NCI-H1694 (cell line): ENCODE data around the gene TRRAP.

Source experiments
- DNase-seq: peaks from one replicate; lab custom pipeline; 2025; lab: John Stamatoyannopoulos, UW

The TRRAP gene

DNA sequence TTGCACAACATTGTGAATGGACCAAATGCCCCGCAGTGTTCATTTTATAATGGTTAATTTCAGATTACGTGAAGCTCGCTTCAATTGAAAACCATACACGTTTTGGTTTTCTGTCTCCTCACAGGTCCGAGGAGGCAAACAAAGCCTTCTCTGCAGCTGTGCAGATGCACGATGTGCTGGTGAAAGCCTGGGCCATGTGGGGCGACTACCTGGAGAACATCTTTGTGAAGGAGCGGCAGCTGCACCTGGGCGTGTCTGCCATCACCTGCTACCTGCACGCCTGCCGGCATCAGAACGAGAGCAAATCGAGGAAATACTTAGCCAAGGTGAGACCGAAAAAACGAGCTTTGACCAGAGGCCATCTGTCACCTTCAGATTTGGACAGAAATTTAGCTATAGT, 110.3 kb downstream of the TRRAP start:
- DNase-seq = no peak

DNA sequence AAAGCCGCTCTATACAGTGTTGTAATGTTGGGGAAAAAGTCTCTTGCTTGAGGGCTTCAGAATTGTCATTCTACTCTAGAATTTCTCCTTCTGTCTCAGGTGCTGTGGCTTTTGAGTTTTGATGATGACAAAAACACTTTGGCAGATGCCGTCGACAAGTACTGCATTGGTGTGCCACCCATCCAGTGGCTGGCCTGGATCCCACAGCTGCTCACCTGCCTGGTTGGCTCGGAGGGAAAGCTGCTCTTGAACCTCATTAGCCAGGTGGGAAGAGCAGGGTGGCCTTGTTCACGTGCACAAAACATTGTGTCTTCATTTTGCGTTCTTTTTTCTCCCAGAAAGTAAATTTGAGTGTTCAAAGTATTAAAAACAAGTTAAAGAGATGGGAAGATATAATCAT, 112.0 kb downstream of the TRRAP start:
- DNase-seq = no peak

DNA sequence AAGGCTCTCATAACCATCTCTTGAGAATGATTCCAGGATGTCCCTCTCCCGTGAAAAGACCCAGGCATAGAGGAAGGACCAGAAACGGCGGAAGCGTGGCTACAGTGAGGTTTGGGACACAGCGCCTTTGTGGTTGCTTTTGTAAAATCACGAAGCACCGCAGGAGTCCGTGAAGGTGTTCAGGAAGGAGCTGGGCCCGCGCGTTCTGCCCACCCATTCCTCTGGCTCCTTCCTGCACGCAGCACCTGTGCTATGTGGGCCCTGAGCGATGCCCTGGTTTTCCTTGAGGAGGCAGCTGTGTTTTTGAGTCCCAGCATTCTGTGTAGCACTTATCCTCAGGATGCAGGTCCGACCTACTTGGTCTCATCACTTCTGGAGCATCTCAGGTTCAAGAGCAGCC, 112.8 kb downstream of the TRRAP start:
- no peak for DNase-seq

DNA sequence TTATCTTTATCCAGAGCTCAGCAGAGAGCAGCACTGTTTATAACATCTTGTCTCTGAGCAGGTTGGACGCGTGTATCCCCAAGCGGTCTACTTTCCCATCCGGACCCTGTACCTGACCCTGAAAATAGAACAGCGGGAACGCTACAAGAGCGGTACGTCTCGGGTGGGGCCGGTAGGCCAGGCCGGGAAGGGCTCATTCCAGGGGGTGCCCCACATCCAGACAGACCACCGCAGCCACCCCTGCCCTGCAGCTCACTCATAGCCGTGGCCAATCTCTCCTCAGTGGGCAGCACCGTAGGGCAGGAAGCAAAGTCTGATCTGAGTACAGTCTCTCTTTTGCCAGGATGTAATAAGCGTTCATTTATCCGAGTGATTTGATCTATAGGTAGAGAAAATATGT, 113.7 kb downstream of the TRRAP start:
- DNase-seq = no peak

DNA sequence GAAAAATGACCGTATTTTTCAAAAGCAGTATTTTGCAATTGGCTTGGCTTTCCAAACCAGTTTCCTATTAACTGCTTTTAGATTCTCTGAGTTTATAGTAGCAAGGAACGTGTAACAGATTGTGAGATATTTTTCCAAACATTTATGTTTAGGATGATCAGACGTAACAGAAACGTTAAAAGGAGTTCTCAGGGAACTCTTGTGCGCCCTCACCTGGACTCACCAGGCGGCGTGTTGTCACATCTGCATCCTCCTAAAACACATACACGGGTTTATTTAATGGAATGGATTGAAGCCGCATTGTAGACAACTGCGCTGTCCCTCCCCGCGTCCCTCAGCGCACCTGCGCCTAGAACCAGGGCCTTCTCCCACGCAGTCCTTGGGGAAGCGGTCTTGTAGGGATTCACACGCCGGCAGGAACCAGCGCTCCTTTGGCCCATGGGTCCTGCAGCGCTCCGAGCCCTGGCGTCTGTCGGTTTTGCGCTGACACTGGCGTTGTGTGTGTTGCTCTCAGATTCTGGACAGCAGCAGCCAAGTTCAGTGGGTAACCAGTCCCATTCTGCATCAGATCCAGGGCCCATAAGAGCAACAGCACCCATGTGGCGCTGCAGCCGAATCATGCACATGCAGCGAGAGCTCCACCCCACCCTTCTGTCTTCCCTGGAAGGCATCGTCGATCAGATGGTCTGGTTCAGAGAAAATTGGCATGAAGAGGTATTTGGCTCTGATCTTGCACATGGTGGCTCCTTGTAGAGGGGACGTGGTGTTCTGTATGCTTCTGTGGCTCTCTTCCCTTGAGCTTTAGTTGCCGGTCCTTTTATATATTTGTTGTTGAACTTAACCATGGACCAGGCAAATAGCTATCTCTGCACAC, 114.9 kb downstream of the TRRAP start:
- no peak for DNase-seq

DNA sequence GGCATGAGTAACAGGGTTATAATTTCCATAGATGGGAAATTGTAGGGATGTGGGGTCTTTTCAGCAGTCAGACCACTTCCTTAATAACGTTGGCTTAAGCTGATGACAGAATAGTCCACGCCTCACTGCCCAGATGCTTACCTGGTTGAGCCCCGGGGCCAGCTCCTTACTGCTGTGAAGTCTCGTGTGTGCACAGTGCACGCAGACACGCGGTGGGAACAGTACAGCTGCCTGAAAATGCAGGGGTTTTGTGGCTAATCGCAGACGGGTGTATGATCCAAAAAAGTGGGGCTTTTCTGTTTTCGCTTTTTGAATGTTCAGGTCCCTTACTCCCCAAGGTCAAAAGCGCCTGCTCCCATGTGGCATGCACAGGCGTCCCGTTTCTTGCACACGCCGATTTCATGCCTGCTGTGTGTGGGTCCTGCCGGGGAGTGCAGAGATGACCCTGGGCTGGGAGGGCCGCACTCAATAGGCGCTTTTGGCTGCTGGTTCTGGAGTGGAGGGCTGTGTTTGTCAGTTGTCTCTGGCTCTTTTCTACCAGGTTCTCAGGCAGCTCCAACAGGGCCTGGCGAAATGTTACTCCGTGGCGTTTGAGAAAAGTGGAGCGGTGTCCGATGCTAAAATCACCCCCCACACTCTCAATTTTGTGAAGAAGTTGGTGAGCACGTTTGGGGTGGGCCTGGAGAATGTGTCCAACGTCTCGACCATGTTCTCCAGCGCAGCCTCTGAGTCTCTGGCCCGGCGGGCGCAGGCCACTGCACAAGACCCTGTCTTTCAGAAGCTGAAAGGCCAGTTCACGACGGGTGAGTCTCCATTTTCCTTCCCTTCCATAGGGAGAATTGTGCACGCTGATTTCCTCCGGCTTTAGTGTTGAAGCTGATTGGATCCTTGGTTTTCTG, 116.0 kb downstream of the TRRAP start:
- no peak for DNase-seq

DNA sequence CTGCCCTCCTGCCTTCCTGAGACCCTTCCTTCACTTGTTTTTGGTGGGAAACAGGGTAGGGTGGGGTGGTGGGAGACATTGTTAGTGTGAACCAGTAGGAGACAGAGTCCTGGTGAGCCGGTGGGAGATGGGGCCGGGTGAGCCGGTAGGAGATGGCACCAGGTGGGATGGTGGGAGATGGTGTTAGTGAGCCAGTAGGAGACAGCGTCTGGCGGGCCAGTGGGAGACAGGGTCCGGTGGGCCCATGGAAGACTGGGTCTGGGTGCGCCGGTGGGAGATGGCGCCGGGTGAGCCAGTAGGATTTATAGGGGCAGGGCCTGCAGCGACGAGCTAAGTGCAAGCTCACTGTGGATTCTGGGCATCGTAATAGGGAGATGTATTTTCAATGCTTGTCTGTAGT, 116.8 kb downstream of the TRRAP start:
- DNase-seq = no peak

DNA sequence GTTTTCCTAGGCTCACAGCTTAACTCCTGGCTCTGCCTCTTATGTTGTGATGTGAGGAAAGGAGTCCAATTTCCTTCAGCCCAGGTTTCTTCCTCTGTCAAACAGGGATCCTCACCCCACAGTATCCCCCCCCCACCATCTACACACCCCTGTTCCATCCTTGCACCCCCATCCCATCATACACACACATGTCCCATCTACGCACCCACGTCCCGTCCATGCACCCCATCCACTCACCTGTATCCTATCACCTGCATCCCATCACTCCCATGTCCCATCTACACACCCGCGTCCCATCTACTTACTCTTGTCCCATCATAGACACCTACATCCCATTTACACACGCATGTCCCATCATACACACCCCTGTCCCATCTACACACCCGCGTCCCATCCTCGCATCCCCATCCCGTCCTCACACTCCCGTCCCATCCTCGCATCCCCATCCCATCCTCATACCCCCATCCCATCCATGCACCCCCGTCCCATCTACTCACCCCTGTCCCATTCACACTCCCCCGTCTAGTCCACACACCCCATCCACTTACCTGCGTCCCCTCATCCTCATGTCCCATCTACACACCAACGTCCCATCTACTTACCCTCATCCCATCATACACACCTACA, 117.3 kb downstream of the TRRAP start:
- DNase-seq = no peak

DNA sequence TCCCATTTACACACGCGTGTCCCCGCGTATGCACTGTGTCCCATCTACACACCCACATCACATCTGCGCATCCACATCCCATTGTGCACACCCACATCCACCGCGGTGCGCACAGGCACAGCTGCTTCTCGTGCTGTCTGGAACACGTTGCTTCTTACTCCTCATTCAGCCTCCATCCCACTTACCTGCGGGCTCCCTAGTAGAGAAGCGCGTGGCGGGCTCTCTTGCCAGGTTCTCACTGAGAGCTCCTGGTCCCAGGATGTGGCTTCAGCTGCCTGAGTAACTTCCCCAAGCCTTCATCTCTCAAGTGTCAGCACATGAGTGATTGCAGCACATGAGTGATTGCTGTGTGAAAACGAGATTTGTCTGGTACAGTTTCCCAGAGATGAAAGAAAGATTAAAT, 117.8 kb downstream of the TRRAP start:
- DNase-seq = no peak

DNA sequence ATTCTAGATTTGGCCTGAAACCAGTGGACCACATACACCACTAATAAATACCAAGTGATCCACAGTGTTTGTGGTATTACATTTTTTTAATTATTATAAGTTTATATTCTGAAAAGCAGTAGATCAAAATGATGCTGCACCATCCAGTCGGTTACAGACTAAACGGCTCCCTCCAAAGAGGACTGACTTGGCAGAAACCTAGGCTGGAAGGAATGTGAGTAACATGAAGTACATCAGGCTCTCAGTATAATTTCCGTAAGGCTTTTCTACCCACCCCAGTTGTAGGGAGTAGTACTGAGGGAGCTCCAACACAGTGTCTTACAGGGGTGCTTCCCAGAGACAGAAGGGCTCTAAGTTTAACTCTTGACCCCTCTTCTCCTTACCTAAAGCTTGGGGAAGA, 119.5 kb downstream of the TRRAP start:
- DNase-seq = no peak

DNA sequence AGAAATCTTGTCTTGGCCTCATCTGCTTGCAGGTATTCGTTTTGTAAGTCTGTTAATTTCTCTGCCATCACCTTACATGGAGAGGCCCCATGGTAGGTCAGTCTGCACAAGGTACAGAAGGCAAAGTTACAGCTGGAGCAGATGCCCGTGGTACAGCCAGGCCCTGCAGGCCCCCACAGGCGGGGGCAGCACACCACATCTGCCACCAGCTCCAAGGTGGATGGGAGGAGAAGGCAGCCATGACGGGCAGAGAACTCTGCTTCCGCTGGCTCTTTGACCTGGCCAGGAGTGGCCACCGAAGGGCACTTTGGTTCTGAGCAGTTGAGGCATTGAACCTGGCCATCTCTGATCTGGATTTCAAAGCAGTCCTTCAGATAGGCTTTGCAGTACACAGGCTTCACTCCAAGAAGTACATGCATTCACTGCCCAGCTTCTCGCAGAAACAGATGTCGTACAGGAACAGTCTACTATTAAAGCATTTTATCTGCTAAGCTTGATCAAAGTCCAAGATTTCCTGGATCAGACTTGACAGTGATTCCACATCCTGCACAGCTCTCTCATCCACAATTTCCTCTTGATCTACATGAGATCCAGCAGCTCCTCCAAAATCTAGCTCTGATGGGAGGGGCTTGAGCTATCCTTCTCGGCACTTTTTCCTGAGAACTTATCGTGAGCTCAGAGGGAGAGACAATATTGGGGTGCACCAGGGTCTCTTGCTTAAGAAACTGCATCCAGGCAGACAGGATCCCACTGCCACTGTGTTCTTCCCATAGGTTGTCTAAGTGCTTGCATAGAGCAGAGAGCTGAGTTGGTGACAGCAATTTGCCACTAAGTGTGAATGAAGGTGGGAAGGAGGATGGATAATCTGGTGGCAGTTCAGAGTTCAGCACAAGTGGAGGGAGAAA, 120.7 kb downstream of the TRRAP start:
- no peak for DNase-seq

DNA sequence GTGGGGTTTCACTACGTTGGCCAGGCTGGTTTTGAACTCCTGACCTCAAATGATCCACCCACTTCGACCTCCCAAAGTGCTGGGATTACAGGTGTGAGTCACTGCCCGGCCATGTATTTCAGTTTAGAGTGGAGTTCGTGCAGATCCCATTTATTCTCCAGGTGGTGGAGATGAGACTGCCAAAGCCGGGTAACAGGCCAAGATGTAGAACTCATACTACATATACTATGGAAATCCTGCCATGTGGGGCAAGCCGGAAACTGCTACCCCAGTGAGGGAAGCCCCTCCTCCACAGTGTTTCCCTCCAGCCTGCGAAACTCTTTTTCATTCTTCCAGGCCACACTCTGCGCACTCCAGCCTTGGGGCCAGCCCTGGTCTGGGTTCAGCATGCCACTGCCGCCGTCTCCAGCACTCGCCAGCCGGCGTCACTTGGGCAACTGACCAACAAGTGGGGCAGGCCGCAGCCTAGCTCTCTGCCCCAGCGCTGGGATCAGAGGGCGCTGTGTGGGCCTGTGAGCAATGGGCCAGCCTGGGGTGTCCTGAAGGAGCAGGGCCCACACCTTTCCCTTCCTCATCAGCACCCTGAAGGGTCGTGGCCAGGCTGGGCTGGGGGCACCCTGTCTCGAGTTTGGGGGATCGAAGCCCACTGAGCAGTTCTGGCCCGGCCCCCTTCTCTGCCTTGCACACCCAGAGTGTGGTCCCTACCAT, 122.0 kb downstream of the TRRAP start:
- DNase-seq = no peak

DNA sequence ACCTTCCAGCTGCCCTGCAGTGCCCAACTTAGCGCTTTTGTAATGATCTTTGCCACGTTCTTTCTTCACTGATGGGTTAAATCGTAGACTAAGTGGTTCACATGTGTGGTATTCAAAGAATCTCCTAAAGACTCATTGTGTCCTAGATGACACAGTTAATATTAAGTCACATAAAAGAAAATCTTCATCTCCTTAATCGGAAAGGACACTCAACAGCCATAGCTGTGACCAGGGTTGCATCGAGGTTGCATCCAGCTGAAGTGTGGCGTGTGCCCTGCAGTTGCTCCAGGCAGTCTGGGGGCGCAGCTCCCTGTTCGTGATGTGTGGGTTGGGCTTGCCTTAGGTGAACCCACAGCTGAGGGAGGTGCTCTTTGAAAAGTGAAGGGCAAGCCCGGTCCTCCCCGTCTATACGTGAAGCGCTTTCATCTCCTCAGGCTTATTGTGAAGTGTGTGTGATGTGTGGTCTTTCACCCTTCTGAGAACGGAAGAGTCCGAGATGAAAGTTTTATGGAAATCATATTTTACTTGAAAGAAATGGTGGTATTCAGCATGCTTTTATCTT, 122.7 kb downstream of the TRRAP start:
- DNase-seq = no peak

DNA sequence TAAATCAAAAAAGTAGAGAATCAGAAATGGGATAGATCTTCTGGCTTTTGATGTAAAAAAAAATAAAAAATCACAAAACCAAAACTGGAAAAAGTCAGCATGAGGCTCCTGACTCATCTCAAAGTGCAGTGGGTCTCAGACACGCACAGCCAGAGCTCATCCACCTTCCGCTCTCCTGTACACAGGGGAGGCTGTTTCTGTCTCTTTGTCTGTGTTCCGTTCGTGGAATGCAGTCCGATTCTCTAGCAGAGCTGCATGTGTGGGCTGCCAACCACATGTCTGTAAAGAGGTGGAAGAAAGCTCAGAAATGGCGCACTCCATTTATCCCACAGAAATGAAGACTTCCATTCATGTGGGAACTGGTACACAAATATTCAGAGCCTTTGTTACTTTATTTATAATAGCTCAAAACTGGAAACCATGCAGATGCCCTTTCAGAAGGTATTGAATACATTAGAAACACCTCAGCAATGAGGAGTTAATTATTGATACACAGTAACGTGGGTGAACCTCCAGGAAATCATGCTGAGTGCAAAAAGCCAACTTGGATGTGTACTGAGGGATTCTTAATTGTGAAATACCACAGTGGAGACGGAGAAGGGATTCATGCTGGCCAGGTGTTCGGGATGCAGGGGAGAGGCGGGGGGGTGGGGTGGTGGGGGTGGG, 123.3 kb downstream of the TRRAP start:
- no peak for DNase-seq

DNA sequence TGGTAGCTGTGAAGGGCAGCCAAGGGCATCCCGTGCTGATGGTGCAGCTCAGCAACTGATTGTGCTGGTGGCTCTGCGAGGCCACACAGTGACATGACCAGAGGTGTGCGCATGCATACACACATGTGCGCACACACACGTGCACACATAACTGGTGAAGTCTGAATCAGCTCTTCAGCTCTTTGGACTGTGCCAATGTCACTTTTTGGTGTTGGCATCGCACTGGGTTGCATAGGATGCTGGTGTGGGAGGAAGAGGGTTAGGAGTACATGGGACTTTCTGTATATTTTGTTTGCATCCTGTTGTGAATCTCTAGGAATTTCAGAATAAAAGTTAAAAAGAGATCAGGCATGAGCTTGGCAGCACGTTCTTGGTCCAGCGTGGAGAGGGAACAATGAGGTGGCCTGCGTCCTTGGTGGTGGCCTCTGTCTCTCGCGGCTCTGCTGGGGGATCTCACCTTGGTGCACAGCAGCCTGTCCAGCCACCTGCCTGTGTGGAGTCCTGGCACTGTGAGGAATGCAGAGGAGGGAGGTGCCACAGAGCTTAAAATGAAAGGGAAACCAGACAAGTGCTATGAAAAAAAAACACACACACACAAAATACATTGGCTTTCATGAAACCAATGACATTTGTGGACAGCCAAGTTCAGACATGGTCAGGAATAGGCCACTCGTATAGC, 124.0 kb downstream of the TRRAP start:
- no peak for DNase-seq

DNA sequence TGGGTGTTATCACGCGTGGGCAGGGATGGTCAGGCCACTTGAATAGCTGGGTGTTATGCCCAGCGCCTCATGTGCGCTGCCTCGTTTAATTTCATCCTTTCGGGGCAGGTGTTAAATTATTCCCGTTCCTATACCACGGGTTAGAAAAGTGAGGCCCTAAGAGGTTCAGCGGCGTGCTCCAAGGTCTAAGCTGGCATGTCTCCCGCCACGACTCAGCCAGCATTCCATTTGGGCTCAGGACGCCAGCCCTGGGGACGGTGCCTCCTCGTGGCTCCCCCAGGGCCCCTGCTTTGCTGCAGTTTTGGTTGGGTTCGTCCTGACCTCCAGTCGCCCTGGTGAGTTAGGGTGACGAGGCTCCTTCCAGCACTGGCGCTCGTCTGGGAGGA, 124.5 kb downstream of the TRRAP start:
- DNase-seq = no peak

DNA sequence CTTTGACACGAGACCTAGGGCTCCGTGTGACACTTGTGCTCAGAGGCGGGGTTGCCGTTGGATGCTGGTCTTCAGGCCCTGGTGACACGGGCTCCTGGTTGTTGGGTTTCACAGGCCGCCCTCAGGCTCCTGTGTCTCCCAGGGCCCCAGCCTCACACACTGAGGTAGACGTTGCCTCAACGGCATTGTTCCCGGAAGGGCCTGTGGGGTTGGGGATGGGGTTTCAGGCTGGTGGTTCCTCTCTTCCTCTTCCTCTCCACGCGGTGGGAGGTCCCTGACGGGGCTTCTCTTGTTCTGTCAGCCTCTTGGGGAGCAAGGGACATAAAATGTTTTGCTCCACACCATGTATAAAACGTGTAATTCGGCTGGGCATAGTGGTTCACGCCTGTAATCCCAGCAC, 125.1 kb downstream of the TRRAP start:
- DNase-seq = no peak

DNA sequence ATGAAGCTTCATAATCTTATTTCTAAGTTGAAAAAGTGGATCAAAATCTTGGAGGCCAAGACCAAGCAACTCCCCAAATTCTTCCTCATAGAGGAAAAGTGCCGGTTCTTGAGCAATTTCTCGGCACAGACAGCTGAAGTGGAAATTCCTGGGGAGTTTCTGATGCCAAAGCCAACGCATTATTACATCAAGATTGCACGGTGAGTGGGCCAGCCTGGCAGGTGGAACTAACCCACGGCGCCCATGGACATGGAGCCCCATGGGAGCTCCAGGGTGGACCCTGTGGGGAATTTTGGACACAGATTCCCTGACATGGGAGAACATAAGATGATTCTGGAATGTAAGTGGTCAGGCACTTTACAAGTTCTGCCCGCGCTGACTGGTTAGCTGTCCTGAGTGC, 125.9 kb downstream of the TRRAP start:
- DNase-seq = no peak

DNA sequence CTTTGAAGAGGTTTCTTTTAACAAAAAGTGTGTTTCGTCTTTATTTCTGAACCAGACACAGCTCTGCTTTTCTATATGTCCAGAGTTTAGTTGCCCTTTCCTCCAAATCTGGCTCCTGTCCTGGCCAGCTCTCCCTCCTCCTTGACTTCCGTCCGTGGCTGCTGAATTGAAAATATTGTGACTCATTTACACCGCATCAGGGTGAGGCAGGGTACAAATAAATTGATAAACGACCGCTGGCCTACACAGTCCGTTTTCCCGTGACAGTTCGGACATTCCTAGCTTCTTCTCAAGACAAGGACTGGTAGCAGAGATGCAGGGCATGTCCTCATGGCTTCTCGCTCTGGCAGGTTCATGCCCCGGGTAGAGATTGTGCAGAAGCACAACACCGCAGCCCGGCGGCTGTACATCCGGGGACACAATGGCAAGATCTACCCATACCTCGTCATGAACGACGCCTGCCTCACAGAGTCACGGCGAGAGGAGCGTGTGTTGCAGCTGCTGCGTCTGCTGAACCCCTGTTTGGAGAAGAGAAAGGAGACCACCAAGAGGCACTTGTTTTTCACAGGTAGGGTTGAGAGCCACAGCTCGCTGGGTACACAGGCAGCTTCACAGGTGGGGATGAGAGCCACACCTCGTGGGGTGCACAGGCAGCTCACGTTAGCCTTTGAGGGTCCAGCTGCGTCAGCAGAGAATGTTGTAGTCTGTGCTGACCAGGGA, 126.6 kb downstream of the TRRAP start:
- no peak for DNase-seq
